Stromal cell of bone marrow (primary cell): ENCODE measurements around the gene AQP5.

Experiments
- DNase-seq: peaks from one replicate; pipeline ENCODE4 v3.0.0-alpha.2; 2012; ENCODE audit warnings: low read depth

AQP5 gene

GRCh38 chr12:49932533-49933130 is 29.0 kb upstream of the AQP5 start:
- no peak for DNase-seq

DNA sequence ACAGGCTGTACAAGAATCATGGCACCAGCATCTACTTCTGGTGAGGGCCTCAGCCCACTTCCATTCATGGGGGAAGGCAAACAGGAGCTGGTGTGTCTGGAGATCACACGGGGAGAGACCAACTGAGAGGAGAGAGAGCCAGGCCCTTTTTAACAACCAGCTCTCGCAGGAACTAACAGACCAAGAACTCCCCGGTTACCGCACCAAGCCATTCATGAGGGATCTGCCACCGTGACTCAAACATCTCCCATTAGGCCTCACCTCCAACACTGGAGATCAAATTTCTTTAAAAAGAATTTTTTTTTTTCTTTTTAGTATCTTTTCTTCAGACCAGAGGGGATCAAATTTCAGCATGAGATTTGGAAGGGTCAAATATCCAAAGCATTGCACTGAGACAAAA is 27.9 kb upstream of the AQP5 start:
- no peak for DNase-seq

- DNase-seq = no peak
Measured at GRCh38 chr12:49934505-49934904, 27.2 kb upstream of the AQP5 start.

DNA sequence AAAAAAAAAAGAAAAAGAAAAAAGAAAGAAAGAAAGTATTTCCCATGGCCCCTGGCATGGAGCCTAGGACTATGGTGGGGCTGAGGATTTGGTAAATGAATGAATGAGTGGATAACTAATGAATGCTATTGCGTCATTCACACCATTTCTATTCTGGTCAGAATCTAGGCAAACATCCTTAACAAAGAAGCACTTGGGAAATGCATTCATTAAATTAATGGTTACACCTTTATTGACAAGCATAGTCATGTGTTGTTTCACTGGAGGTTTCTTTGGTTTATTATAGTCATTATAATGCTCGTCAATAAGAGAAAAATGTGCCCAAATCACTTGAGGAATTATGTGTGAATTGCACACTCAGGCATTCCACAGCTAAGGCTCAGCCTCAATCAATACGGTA is 24.7 kb upstream of the AQP5 start:
- DNase-seq = no peak

DNA sequence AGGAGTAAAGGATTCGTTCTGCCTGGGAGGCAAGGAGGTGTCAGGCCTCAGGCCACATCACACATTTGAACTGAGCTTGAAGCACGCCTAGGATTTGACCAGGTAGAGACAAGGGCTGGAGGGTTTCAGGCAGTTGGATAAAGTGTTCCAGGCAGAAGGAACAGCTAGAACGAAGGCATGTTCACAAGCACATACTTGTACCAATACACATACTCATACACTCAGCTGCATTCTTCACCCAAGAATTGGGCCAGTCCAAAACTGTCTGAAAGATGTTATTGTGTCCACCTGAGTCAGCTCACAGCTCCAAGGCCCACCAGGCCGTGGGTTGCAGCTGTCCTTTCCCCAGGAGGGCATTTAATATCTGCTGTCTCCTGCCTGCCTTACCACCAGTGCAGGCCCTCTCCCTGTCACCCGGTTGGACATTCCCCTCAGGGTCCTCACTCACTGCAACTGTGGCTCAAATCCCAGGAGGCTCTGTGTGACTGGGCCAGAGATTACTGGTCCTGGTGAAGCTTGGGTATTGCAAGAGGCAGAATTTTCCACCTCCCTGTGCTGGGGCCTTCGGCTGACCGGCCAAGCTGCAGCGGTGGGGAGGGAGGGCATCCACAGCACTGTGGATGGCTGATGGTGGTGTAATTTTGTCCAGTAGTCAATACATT is 23.9 kb upstream of the AQP5 start:
- no peak for DNase-seq

DNA sequence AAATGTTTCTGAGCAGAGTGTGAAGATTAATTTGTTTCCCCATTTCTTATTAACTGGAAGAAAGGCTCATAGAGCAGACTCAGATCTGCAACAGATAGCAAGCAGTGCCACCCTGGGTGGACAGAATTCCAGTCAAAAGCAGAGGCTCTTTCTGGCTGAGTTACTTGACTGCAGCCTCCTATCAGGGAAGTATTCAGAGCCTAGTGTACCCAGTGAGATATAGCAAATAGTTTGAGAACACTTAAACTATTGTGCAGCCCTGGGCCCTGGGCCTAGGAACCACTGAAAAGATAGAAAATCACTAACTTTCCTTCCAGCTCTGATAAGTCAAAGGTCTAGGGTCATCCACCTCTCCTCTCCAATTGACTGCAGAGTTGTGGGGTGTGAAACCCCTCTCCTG is 22.4 kb upstream of the AQP5 start:
- DNase-seq = no peak

GRCh38 chr12:49939707-49940106 is 22.0 kb upstream of the AQP5 start:
- DNase-seq = no peak

- DNase-seq = no peak
Measured at GRCh38 chr12:49941556-49942511, 19.8 kb upstream of the AQP5 start.

DNA sequence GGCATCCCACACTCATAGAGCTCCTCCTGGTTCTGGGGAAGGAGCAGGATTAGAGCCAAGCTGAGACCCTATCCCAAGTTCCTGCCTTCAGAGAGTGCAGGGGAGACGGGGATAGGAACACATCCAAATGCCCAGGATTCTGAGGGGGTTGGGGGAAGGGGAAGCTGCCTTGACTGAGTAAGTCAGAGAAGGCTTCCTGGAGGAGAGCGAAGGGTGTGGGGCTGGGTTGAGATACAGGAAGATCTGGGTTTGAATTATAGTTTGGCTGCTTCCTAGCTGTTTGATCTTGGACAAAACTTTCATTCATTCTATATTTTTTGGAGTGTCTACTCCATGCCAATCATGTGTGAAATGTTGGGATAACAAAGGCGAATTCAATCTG is 19.2 kb upstream of the AQP5 start:
- no peak for DNase-seq

- DNase-seq = no peak
Measured at GRCh38 chr12:49942921-49943624, 18.6 kb upstream of the AQP5 start.

GRCh38 chr12:49943625-49943960 is 18.1 kb upstream of the AQP5 start:
- DNase-seq = no peak

DNA sequence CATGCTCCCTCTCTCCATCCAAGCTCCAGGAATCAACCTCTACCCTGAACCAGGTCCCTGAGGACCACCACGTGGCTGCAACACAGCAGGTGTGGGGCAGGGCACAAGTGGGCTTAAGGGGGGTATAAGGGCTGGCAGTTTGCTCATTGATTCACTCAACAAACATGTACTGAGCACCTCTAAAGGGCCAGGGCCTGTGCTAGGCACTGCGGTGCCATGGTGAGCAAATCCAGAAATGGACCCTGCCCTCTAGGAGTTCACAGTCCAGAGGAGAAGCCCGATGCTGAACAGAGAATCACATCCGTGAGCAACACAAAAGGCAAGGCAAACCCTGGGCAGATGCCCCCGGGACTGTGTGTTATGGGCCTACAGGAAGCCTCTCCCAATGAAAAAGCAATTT is 17.6 kb upstream of the AQP5 start:
- no peak for DNase-seq

DNA sequence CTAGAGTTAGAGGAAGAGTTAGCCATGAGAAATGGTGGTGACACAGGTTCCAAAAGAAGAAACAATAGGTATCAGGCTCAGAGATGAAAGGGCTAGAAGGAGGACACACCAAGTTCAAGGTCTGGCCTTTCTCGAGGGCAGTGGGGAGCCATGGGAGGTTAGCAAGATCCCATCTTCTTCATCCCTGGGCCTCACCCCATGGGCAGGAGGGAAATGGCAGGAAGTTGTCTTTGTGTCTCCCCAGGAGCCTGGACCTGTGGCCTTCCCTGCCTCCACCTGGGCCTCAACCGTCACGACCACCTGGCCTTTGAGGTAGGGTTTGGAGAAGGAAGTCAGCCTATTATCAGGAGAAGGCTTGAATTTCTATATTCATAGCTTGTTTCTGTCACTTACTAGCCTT is 17.0 kb upstream of the AQP5 start:
- no peak for DNase-seq

- peak; percentile 75 for DNase-seq
Measured at GRCh38 chr12:49945394-49946080, 16.1 kb upstream of the AQP5 start.

DNA sequence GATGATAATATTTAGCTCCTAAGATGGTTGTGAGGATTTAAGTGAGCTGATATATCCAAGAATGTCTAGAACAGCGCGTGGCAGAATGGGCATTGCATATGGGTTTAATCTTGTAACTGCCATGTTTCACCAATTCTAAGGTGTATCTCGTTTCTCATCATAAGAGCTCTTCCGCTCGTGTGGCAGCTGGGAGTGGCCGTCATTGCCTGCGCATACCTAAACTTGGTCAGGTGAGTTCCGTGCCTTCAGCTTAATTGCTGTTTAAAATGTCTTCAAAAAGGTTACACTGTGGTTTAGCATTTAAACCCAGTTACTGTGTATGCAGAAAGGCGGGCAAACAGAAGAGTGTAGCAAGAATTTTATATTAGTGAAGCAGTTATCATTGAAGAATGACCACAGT is 15.6 kb upstream of the AQP5 start:
- DNase-seq = no peak

GRCh38 chr12:49946497-49946896 is 15.2 kb upstream of the AQP5 start:
- no peak for DNase-seq

DNA sequence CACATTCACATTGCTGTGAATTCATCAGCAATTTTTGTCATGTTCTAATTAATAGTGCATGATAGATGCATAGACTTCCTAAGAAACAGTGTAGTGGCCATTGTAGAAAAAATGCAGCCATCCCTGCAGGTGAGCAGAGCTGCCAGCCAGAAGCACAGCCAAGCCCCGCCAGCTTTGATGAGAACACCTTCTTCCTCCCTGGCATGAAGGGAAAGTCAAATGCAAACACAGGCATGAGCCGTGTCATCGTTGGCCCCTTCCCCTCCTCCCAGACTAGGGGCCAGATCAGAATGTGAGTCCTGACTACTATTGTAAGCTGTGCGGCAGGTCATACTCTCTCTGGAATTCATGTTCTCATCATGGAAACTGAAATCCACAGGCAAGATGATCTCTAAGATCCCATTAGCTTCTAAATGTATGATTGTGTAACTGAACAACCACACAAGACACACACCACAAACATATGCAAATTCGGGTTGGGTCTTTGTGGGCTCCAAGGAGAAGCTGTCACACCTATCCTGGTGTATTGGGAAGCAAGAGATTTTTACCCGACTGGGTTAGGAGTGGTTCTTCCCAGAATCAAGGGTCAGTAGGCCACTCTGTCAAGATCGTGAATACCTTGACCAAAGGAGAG is 14.0 kb upstream of the AQP5 start:
- no peak for DNase-seq

DNA sequence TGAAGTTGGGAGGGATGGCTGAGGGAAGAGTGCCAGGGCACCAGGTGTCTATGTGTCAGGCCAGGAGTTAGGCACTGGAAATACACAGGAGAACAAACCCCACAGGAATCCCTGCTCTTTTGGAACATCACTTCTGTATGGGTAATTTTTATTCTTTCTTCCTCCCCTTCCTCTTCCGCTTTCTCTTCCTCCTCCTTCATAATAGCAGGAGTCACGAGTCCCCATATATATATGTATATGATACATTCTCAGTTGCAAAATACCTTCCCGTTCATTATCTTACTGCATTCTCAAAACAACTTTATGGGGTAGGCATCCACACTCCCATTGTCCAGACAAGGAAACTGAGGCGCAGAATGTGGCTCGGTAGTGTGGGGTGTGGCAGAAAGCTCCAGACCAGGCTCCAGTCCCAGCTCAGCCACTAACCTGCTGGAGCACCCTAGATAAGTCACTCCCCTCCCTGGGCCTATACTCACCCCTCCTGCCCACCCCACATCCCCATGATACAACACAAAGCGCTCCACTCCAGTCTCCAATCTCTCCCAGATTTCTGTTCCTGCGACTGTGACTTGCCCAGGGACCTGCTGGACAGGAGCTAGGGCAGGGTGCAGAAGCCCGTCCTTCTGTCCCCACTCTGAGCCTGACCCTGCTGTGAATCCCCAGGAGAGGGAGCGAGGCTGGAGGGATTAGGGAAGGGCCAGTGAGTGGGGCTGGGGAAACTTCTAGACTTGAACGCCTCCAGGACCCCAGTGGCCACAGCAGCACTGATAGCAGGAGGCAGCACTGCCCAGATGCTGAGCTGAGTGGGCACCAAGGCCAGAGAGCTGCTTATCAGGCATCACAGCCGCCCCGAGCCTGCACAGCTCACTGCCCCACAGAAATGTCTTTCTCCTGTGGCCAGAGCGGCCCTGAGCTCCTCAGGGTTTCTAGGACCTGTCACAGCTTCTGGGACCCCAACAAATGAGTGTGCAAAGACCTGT is 12.5 kb upstream of the AQP5 start:
- no peak for DNase-seq

DNA sequence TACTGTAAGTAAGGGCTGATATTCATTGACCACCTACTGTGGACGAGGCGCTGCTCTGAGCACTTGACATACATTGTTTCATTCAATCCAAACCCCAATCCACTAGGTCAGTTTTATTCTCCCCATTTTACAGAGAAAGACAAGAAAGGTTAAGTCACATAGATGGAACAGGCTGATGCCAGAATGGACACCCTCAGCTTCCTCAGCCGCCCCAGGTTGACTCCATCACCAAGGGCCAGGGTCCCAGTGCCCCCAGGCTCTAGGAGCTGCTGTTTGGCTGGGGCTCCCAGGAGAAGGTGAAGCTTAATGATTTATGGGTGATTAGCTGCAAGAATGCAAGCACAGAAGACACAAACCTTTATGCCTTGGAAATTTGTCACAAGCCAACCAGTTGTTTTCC is 11.8 kb upstream of the AQP5 start:
- no peak for DNase-seq
